Measurements from ENCODE around the gene PITX1.
"Not testable (repeated sequence)": the region's sequence is repeated elsewhere in the genome, so short reads cannot be mapped to it uniquely, and the experiment has no call there.

Gene PITX1

GRCh38 chr5:135033901-135034235 lies at the start of gene PITX1:
PITX1 (minus strand) TSS chr5:135034228; CDS start chr5:135033881, 347 bp downstream.
- no peak for DNase-seq (ENCODE audit: low read depth)

- DNase-seq (ENCODE audit: low read depth) = not testable (repeated sequence)
Measured at GRCh38 chr5:135083334-135083733, 49.3 kb upstream of the PITX1 start.

GRCh38 chr5:135081240-135081639 lies 47.2 kb upstream of the PITX1 start:
- DNase-seq (ENCODE audit: low read depth) = no peak

GRCh38 chr5:135079760-135080159 lies 45.7 kb upstream of the PITX1 start:
- no peak for DNase-seq (ENCODE audit: low read depth)

GRCh38 chr5:135079099-135079681 lies 45.2 kb upstream of the PITX1 start:
- DNase-seq (ENCODE audit: low read depth) = no peak

- DNase-seq (ENCODE audit: low read depth) = no peak
Measured at GRCh38 chr5:135076801-135077200, 42.8 kb upstream of the PITX1 start.

GRCh38 chr5:135076051-135076491 lies 42.0 kb upstream of the PITX1 start:
- DNase-seq (ENCODE audit: low read depth) = no peak

GRCh38 chr5:135075621-135076020 lies 41.6 kb upstream of the PITX1 start:
- no peak for DNase-seq (ENCODE audit: low read depth)

- no peak for DNase-seq (ENCODE audit: low read depth)
Measured at GRCh38 chr5:135073761-135074345, 39.8 kb upstream of the PITX1 start.

GRCh38 chr5:135072387-135073281 lies 38.6 kb upstream of the PITX1 start:
- no peak for DNase-seq (ENCODE audit: low read depth)

- no peak for DNase-seq (ENCODE audit: low read depth)
Measured at GRCh38 chr5:135071311-135071710, 37.3 kb upstream of the PITX1 start.

GRCh38 chr5:135069895-135070657 lies 36.0 kb upstream of the PITX1 start:
- no peak for DNase-seq (ENCODE audit: low read depth)

- no peak for DNase-seq (ENCODE audit: low read depth)
Measured at GRCh38 chr5:135069016-135069770, 35.2 kb upstream of the PITX1 start.

GRCh38 chr5:135067587-135067986 lies 33.6 kb upstream of the PITX1 start:
- DNase-seq (ENCODE audit: low read depth) = no peak

GRCh38 chr5:135066781-135067180 lies 32.8 kb upstream of the PITX1 start:
- DNase-seq (ENCODE audit: low read depth) = no peak

- DNase-seq (ENCODE audit: low read depth) = no peak
Measured at GRCh38 chr5:135065306-135066265, 31.6 kb upstream of the PITX1 start.

GRCh38 chr5:135064235-135064570 lies 30.2 kb upstream of the PITX1 start:
- no peak for DNase-seq (ENCODE audit: low read depth)

- no peak for DNase-seq (ENCODE audit: low read depth)
Measured at GRCh38 chr5:135063511-135064234, 29.6 kb upstream of the PITX1 start.

GRCh38 chr5:135063056-135063445 lies 29.0 kb upstream of the PITX1 start:
- DNase-seq (ENCODE audit: low read depth) = no peak
